ENCODE results near the gene PRTG.
"Not testable (repeated sequence)": the region's sequence is repeated elsewhere in the genome, so short reads cannot be mapped to it uniquely, and the experiment has no call there.

PRTG gene

DNA sequence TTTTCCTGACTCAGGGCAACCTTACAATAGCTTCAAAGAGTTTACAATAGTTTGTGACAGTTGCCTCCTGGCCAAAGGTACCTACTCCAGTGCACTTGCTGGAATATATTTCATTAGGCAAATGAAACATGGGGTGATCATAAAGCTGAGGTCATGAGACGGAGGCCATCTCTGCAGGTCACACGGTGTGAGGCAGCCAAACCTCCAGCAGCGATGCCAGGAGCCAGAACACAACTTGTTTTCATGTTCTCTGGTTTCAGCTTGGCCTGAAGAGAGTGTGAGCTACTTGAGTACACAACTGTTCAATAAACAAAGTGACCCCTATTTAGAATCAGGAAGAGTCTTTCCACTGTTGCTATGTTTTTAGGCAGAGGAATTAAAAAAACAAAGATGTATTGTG lies 112.1 kb downstream of the PRTG start:
- DNase-seq = no peak

DNA sequence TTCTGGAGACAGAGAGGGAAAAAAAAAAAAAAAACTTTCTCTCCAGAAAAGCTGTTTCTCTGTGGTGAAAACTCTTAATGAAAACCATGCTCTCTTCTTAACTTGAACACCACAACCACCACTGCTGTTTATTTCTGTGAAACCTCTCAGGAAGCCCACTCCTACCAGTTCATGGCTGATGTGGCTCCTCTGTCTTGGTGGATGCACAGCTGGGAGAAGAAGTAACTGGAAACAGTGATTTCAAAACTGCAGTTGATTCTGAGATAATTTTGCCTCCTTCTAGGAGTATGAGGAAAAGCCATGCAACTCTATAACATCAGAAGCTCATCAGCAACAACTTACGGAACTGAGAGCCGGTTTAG lies 114.6 kb downstream of the PRTG start:
- no peak for DNase-seq

DNA sequence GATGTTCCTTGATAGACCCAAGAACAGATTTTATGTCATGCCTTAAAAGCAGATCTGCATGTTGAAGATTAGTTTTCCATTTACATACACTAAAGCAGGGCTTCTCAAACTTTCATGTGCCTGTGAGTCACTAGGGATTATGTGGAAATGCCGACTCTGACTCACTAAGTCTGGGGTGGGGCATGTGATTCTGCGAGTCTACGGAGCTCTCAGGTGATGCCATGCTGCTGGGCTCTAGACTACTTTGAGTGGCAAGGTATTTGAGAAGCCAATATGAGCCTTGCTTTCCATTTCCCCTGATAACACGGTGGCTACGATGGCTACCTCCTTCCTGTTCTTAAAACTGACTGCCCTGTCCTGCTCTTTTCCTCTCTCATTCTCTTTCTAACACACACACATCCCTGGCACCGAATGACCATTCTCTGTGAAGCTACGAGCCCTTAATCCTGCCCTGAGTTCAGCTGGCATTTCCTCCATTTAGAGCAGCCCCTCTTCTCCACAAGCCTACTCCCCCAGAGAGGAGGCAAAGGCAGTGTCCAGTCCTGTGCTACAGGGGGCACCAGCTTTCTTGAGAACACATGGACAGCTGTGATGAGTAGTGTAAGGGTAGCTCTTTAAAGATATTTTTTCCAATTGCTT lies 115.1 kb downstream of the PRTG start:
- peak; percentile 73 for DNase-seq

DNA sequence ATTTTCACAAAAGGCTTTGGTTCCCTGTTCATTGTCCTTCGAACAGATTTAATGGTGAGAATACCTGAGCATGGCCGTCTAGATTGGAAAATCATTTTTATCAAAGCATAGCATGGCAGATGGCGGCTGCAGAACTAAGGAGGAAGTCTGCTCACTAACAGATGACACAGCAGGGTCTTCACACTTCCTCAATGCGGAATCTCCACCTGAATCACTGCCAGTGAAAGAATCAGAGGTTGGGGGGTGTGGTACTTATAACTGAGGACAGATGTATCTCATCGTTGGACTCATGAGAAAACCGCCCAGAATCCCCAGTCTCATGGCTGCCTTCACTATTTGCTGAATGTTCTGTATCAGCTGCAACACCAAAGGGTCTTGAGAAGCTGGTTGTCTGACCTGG lies 123.2 kb downstream of the PRTG start:
- DNase-seq = no peak

DNA sequence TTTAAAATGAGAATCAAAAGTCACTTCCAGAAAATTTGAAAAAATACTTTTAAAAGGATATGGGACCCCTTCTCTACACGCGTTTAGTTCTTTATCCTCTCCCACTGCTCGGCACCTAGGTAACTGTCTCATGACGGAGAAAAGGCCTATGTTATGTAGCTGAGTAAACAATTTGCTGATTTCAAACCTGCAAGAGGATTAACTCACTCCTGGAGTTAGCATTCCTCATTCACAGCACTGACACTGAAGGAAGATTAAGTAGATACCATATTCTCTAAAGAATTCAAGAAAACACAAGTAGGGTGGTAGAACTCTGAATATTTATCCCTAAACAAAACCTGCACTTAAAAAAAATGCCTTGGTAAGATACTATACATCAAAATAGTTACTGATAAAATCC lies 124.6 kb downstream of the PRTG start:
- no peak for DNase-seq

DNA sequence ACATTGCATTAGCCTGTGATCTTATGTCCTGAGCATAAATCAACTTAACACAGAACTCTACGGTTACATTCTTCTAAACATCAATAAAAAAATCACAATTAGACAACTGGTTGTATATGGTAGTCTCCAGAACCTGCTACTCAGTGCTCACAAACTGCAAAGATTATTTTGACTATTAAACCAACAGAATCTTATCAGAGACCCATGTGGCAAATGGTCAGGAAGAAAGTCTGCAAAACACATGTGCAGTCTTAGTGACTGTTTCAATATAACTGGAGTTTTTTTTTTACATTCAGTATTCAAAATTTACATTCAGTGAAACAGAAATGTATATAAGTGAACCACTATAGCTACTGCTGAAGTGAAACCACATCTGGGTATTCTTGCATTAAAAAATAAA lies 127.5 kb downstream of the PRTG start:
- DNase-seq = no peak

DNA sequence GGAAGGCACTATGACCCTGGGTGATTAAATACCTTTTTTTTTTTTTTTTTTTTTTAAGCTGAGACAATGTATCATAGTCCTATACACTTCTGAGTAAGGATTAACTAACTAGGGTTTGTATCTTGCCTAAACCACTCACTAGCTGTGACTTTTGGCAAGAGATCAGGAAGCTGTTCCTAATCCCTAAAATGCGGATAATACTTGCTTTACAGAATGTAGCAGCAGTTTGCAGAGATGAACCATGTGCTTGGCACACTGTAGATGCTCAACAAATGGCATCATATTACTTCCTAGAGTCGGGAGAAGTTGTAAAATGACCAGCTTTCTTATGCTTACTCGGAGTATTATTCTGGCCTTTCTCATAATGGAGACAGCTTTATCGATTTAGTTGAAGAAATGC lies 129.2 kb downstream of the PRTG start:
- no peak for DNase-seq

DNA sequence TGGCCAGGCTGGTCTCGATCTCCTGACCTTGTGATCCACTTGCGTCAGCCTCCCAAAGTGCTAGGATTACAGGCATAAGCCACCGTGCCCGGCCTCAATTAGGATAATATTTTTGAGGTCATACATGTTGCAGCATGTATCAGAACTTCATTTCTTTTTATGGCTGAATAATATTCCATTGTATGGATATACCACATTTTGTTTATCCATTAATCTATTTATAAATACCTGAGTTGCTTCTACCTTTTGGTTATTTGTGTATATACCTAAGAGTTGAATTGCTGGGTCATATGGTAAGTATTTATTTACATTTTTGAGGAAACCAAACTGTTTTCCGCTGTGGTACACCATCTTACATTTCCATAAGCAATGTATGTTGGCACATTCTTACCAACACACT lies 136.7 kb downstream of the PRTG start:
- DNase-seq = no peak

DNA sequence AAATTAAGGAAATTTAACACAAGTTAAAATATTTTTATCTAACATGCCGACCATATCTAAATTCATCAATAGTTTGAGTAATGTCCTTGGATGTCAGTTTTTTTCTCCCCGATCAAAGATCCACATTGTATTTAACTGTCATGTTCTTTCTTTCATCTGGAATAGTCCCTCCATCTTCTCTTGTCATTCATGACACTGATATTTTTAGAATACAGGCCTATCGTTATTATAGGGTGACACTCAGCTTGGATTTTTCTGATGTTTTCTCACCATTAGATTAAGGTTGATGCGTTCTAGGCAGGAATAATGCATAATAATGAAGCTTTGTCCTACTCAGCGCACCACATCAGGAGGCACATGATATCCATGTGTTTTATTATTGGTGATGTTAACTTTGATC lies 141.6 kb downstream of the PRTG start:
- DNase-seq = no peak

DNA sequence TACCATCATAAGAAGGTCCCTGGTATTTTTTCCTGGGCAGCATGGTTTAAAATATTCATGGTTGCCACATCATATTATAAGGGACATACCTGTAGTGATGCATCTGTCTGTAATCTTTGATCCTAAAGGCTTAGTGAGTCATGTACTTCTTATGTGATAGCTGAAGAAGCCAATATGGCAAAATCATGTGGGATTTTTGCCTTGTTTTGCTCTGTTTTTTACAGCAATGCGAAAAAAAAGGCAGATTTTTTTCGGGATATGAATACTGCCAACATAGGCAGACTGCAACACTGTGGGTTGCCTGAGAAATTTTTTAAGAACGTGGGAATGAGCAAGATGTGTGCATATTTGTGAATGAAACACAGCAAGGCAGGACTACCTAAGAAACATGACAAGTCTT lies 143.5 kb downstream of the PRTG start:
- DNase-seq = no peak

DNA sequence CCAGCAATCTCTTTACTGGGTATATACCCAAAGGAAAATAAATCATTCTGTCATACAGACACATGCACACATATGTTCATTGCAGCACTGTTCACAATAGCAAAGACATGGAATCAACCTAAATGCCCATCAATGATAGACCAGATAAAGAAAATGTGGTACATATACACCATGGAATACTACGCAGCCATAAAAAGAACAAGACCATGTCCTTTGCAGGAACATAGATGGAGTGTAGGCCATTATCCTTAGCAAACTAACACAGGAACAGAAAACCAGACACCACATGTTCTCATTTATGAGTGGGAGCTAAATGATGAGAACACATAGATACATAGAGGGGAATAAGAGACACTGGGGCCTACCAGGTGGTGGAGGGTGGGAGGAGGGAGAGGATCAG lies 149.9 kb downstream of the PRTG start:
- DNase-seq = not testable (repeated sequence)

DNA sequence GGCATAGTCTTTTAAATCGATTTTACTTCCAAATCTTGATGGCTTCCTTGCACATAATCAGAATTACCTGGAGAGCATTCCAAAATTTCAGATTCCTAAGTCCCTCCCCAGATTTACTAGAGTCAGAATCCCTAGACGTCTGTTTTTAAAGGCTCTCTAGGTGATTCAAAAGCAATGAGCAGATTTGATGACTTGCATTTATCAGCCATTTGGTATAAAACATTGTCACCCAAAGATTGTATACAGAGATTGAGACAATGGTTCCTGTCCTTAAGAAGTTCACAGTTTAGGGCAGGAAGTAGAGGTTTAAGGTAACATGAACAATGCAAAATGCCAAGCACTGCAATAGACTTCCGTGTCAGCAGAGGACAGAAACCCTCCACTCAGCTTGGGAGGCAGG lies 152.2 kb downstream of the PRTG start:
- DNase-seq = no peak

DNA sequence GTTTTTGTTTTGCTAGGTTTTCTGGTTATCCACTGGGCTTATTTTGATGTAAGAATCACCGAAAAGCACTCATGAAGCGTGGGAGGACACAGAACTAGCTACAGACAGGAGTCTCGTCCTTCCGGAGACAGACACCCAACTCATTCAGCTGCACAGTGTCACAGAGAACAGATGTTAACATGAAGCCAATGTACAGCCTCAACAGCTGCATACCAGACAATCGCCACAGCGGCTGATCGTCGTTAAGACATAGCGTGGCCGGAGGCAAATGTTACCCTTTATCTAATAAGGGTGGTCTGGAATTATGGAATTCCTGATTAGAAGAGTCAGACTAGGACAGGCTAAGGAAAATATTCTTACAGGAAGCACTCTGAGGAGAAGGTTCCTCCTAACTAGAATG lies 153.7 kb downstream of the PRTG start:
- DNase-seq = no peak

DNA sequence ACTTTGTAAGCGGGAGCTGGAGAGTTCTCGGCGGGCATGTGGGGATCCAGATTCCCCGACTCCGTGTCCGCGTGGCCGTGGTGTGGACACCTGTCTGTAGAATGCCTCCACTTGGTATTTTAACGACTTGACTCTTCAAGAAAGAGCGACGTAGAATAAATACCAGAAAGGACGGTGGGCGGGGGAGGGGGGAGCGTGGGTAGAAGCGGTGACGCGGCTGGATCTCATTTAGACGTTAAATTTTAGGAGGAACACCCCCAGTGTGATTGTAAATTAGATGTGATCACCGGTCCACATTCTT lies 154.2 kb downstream of the PRTG start:
- DNase-seq = no peak

DNA sequence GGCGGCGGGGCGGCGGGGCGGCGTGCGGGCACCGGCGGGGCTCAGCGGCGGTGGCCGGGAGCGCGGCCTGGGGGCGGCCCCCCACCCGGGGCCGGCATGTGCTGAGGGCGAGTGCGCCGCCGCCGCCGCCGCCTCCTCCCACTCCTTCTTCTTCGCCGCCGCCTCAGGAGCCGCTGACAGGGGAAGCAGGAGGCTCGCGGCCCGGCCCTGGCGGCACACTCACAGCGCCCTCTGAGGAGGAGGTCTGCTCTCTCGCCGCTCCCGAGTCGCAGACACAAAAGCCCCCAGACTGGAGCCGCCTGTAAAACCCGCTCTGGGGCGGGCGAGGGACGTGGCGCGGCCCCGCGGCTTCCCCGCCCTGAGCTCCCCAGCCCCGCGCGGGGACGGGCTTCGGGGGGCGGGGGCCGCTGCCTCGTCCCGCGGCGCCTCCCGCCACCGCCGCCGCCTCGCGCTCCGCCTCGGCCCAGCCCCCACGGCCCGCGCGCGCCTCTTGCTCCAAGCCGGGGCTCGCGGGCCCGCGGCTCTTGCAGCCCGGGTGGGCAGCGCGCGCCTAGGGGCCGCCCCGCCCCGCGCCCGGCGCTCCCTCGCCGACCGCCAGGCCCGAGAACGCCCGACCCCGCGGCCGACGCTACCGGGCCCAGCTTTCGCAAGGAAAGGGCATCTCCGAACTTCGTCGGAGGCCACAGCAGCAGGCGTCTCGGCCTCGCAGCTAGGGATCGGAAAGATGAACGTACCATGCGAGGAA lies 154.7 kb downstream of the PRTG start, which contains the start of gene PYGO1:
PYGO1 (minus strand) TSS at position 276 of the 745 bp plus-strand sequence. CDS start 462 bp downstream, outside the sequence.
- peak; percentile 48 for DNase-seq

DNA sequence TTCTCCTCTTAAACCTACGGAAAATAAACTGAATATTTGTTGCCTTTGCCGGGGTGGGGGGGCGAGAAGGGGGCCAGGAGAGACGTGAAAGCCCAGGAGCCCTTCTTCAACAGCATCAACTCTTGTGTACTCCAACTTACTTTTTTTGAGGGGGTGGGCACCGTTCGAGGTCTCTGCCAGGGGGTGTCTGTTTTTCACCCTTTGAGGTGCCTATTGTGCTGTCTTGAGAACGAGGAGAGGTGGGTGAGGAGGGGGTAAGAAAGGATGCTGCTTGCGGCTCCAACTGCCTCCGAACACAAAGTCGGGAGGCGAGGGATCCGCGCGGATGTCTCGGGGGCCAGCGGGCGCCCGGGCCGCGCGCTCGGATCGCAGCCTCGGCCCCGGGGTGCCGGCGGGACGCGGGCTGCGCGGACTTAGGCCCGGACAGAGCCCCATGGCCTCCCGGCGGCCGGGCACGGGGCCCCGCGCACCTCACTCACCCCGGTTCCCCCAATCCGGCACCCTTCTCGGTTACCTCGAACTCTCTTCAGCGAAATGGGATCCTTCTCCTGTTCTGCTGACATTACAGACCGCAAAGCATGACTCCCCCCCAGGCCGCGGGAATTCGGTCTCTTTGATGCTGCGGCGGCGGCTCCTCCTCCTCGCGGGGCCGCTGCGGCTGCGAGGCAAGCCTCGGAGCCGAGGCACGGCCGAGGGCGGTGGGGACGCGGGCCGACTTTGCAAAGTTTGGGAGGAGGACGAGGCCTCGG lies 155.5 kb downstream of the PRTG start:
- DNase-seq = peak; percentile 13

DNA sequence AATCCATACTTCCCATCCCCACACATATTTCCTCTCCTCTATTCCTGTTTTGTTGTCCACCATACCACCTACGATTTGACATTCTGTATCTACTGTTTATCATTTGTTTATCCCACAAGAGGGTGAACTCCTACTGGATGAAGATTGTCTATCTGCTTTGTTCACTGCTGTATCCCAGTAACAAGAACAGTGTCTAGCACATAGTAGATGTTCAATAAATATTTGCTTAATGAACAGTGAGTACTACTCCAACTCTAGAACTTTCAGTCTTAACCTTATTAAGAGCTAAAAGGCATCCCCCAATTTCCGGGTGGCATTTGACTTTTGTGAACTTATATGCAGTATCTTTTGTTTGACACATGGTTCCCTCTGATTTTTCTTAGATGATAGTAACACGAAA lies 156.1 kb downstream of the PRTG start:
- no peak for DNase-seq

DNA sequence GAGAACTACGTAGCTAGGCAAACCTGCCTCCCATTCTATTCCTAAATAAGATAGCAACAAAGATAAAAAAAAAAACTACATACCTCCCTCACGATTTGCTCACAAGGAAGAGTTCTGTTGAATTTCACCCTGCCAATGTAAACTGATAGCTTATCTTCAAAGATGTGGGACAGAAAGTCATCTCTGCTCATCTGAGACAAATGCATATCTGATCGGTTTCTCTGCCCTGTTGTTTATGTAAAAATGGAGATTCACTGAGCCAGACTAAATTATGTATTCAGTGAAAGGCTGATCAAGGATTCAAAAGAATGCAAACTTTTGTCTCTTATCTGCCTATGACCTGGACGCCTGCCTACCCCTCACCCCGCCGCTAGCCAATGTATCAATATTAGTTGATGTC lies 166.0 kb downstream of the PRTG start:
- DNase-seq = no peak

DNA sequence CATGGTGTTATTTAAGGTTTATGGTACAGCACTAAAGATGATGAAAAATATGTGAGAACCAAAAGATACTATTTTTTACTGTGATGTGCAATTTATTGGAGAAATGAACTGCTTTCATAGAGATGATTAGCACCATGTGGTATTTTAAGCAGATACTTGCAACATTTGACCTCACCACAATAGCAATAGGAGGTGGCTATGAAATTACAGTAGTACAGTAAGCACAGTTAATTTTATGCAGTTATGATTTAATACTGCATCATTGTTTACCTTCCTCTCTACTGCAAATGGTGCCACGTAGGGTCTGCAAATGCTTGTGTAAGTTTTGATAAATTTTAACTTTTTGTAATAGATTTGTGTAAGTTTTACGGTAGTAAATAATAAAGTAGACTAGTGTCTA lies 168.9 kb downstream of the PRTG start:
- no peak for DNase-seq

DNA sequence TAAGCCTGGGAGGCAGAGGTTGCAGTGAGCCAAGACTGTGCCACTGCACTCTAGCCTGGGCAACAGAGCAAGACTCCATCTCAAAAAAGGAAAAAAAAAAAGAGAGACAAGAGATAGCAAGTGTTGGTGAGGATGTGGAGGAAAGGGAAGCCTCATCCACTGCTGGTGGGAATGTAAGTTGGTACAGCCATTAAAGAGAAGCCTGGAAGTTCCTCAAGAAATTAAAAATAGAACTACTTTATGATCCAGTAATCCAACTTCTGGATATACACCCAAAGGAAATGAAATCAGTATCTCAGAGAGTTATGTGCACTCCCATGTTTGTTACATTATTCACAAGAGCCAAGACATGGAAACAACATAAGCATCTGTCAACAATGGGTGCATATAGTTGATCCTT lies 169.7 kb downstream of the PRTG start:
- DNase-seq = no peak

DNA sequence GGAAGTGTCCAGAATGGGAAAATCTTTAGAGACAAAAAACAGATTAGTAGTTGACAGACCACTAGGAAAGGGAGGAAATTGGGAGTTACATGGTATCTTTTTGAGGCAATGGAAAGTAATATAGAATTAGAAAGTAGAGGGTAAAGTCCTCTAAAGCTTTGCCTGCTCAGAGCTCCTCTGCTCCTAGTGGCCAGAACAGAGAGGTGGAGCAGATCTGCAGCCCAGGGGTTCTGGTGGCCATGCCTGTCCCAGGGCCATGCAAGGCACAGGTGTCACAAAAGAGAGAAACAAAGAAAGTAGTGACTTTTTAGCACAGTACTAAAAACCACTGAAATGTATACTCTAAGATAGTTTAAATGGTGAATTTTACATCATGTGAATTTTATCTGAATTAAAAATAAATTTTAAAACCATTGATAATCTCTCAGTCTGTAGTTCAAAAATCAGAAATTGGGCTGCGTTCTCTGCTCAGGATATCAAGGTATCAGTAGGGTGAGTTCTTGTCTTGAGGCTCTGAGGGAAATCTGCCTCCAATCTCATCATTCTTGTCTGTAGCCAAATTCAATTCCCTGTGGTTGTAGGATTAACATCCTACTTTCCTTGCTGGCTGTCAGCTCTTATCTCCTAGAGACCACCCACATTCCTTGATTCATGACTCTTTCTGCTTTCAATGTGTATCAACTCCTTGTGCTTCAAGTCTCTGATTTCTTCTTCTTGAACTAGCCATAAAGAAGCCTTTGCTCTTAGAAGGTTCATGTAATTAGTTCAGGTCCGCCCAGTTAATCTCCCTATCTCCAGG lies 178.4 kb downstream of the PRTG start:
- DNase-seq = no peak

DNA sequence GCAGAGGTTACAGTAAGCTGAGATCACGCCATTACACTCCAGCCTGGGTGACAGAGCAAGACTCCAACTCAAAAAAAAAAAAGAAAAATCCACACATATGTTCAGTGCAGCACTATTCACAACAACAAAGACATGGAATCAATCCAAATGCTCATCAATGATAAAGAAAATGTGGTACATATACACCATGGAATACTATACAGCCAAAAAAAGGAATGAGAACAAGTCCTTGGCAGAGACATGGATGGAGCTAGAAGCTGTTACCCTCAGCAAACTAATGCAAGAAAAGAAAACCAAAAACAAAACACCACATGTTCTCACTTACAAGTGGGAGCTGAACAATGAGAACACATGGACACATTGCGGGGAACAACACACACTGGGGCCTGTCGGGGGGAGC lies 180.4 kb downstream of the PRTG start:
- DNase-seq = no peak
